K562 (cell line): ENCODE data around the gene HLA-B. TPM values are rescaled to one million over a fixed set of nuclear protein-coding genes. Genes with fewer than 3 reads are reported as not detected.

Experiments used
- ATF1 ChIP-seq, 2 experiments: fragments of 450-650 bp in 1 of 2; IDR thresholded peaks; 2 replicates each; pipeline ENCODE4 v1.6.1; 2016; ENCODE audit warnings: missing compliant biosample characterization in 1 of 2, missing genetic modification characterization in 1 of 2
- DEAF1 ChIP-seq: fragments of 450-650 bp; formaldehyde crosslinking; IDR thresholded peaks from 2 replicates; pipeline ENCODE4 v1.4.0; 2020; ENCODE audit warnings: mild to moderate bottlenecking, moderate library complexity
- HES1 ChIP-seq: fragments of 450-650 bp; IDR thresholded peaks from 2 replicates; pipeline ENCODE4 v1.6.1; 2016; ENCODE audit warnings: low read depth, mild to moderate bottlenecking, moderate library complexity
- MYBL2 ChIP-seq, 2 experiments: fragments of 450-650 bp in 1 of 2; sonication (generic) in 1 of 2; formaldehyde crosslinking in 1 of 2; IDR thresholded peaks; 2 replicates each; pipeline versions ENCODE4 v1.6.1 to v1.8.1; 2017 to 2022; ENCODE audit warnings: borderline replicate concordance in 1 of 2, inconsistent platforms in 1 of 2, low read depth in 1 of 2, mild to moderate bottlenecking in 1 of 2, missing genetic modification reagents in 1 of 2, moderate library complexity in 1 of 2
- NEUROD1 ChIP-seq: fragments of 150-350 bp; IDR thresholded peaks from 2 replicates; pipeline ENCODE4 v1.6.1; 2014; ENCODE audit warnings: borderline replicate concordance, low read length, low read depth; ENCODE audit not compliant: partially characterized antibody
- SNRNP70 ChIP-seq: fragments of 200-400 bp; formaldehyde crosslinking; optimal IDR thresholded peaks from 2 replicates; pipeline ENCODE3; 2017; ENCODE audit warnings: low read depth, low read length
- SRSF1 ChIP-seq: fragments of 200-400 bp; formaldehyde crosslinking; IDR thresholded peaks from 2 replicates; pipeline ENCODE4 v1.6.1; 2017; ENCODE audit warnings: mild to moderate bottlenecking, low read depth, low read length, moderate library complexity
- TCF3 ChIP-seq: sonication (generic); formaldehyde crosslinking; IDR thresholded peaks from 2 replicates; pipeline ENCODE4 v1.4.0; 2020; ENCODE audit warnings: mild to moderate bottlenecking, missing genetic modification reagents
- ZFP1 ChIP-seq: fragments of 450-650 bp; formaldehyde crosslinking; IDR thresholded peaks from 2 replicates; pipeline ENCODE4 v1.4.0; 2020; ENCODE audit warnings: mild to moderate bottlenecking, mixed read lengths
- ZKSCAN1 ChIP-seq: fragments of 150-350 bp; IDR thresholded peaks from 2 replicates; pipeline ENCODE4 v1.6.1; 2016; ENCODE audit warnings: low read depth, low read length
- polyA plus RNA-seq, 8 experiments: library from polyadenylated mRNA; depleted of rRNA in 4 of 8; stranded (reverse) in 5 of 8; unstranded in 3 of 8; fragments of >200 nt; fragmentation: Nextera tagmentation in 2 of 8; fragmentation: Illumina TruSeq in 1 of 8; extraction: Ambion mirVana in 2 of 8; extraction: Trizol in 1 of 8; gene quantifications; 2 replicates each; pipeline versions ENCODE4 v1.2.1 to v1.2.3, GENCODE V29; 2011 to 2014; ENCODE audit warnings: inconsistent platforms in 1 of 8, missing spikeins in 1 of 8
- total RNA-seq, 7 experiments: library from RNA; depleted of rRNA in 6 of 7; stranded (reverse); fragments of >200 nt in 6 of 7; fragmentation: Illumina TruSeq in 2 of 7; extraction: Trizol in 2 of 7; gene quantifications; 2 replicates each; pipeline versions ENCODE4 v1.2.1 to v1.2.3, GENCODE V29; 2011 to 2021; ENCODE audit warnings: low replicate concordance in 1 of 7
- TF ChIP-seq, protein P1 (sequence below), 2 experiments: fragments of 450-650 bp; formaldehyde crosslinking in 1 of 2; IDR thresholded peaks; 2 replicates each; pipeline versions ENCODE4 v1.4.0 to v1.6.1; 2014 to 2020; ENCODE audit warnings: mild to moderate bottlenecking in 2 of 2, borderline replicate concordance in 1 of 2, low read depth in 1 of 2
- TF ChIP-seq, protein P2 (sequence below): sonication (generic); formaldehyde crosslinking; IDR thresholded peaks from 2 replicates; pipeline ENCODE4 v1.8.0; 2022; ENCODE audit warnings: mild to moderate bottlenecking, missing genetic modification reagents

Gene HLA-B
- total and polyA plus RNA-seq, 9 of the 15 experiments (the other 6 are each of a cell fraction or from before 2014, with no cell fraction given) = 0.07 to 9.7 (median 0.65) TPM; not detected in 2

DNA sequence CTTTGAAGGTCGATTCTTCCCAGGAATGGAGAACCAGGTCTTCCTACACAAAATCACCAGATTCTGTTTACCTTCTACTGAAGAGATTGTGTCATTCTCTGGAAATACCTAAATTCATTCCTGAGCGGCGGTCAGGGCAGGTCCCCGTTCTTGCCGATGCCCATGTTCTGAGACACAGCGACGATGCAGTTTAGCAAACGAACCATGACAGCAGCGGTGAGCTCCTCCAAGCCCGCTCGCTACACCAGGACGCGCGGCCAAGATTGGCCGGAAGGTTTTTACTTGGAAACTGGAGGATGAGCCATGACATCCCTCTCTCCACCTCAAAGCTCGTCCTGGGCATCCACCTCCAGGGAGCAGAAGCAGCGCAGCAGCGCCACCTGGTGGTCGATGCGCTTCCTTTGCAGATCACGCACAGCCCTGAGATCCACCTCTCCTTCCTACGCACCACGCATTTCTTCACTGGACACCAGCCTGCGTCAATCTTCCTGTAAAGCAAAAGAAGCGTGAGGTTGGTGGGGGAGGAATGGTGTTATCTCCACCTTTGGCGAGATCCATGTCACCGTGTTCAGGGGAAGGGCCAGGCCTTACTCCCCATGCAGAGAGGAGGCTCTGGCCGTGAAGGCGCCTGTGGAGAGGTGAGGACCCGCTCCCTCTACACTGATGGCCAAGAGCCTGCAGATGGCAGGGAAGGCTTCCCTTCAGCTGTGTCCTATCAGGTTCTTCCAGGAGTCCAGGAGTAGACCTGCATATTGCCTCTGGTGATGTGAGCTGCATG lies 9.9 kb upstream of the HLA-B start (continued):
- TF ChIP-seq, protein P1, sequence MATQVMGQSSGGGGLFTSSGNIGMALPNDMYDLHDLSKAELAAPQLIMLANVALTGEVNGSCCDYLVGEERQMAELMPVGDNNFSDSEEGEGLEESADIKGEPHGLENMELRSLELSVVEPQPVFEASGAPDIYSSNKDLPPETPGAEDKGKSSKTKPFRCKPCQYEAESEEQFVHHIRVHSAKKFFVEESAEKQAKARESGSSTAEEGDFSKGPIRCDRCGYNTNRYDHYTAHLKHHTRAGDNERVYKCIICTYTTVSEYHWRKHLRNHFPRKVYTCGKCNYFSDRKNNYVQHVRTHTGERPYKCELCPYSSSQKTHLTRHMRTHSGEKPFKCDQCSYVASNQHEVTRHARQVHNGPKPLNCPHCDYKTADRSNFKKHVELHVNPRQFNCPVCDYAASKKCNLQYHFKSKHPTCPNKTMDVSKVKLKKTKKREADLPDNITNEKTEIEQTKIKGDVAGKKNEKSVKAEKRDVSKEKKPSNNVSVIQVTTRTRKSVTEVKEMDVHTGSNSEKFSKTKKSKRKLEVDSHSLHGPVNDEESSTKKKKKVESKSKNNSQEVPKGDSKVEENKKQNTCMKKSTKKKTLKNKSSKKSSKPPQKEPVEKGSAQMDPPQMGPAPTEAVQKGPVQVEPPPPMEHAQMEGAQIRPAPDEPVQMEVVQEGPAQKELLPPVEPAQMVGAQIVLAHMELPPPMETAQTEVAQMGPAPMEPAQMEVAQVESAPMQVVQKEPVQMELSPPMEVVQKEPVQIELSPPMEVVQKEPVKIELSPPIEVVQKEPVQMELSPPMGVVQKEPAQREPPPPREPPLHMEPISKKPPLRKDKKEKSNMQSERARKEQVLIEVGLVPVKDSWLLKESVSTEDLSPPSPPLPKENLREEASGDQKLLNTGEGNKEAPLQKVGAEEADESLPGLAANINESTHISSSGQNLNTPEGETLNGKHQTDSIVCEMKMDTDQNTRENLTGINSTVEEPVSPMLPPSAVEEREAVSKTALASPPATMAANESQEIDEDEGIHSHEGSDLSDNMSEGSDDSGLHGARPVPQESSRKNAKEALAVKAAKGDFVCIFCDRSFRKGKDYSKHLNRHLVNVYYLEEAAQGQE (IDR thresholded peaks at IDR 0.05; ENCODE audit: borderline replicate concordance) = peak; percentile 95
- TF ChIP-seq, protein P1 (CRISPR knock-in tag; IDR thresholded peaks at IDR 0.05; ENCODE audit: low read depth) = no peak
- TF ChIP-seq ZKSCAN1 (0 out of 2 replicates have a peak, but pooled peaks have one; percentile 12), NEUROD1 (peak; percentile 33), ZFP1 (CRISPR knock-in tag) (no peak), MYBL2 (IDR thresholded peaks at IDR 0.05; ENCODE audit: low read depth) (no peak), MYBL2 (CRISPR knock-in tag; IDR thresholded peaks at IDR 0.05; ENCODE audit: borderline replicate concordance) (no peak), DEAF1 (CRISPR knock-in tag) (peak; percentile 90), HES1 (no peak), TCF3 (CRISPR knock-in tag) (no peak), SRSF1 (no peak), ATF1 (CRISPR knock-in tag; IDR thresholded peaks at IDR 0.05) (no peak), ATF1 (tag; IDR thresholded peaks at IDR 0.05) (0 out of 2 replicates have a peak, but pooled peaks have one; percentile 46), SNRNP70 (no peak)
- TF ChIP-seq, protein P2, sequence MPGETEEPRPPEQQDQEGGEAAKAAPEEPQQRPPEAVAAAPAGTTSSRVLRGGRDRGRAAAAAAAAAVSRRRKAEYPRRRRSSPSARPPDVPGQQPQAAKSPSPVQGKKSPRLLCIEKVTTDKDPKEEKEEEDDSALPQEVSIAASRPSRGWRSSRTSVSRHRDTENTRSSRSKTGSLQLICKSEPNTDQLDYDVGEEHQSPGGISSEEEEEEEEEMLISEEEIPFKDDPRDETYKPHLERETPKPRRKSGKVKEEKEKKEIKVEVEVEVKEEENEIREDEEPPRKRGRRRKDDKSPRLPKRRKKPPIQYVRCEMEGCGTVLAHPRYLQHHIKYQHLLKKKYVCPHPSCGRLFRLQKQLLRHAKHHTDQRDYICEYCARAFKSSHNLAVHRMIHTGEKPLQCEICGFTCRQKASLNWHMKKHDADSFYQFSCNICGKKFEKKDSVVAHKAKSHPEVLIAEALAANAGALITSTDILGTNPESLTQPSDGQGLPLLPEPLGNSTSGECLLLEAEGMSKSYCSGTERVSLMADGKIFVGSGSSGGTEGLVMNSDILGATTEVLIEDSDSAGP (CRISPR knock-in tag) = no peak
